H1 (cell line): Measurements from ENCODE around the gene WDR27. TPM values are rescaled to one million over a fixed set of nuclear protein-coding genes. Genes with fewer than 3 reads are reported as not detected.

Experiments
- polyA plus RNA-seq, 7 experiments: library from polyadenylated mRNA; depleted of rRNA in 3 of 7; stranded (reverse) in 5 of 7; unstranded in 2 of 7; fragments of >200 nt in 5 of 7; fragments of 200-250 nt in 2 of 7; gene quantifications; 1 replicate in 5 of 7; 2 replicates in 1 of 7; 4 replicates in 1 of 7; pipeline versions ENCODE4 v1.2.1 to v1.2.3, GENCODE V29; 2011 to 2013; ENCODE audit warnings: missing spikeins in 2 of 7, mixed read lengths in 2 of 7
- total RNA-seq: library from RNA; stranded (reverse); fragmentation: NEBNext Ultra II Directional; extraction: Animal tissue kit (Norgen Biotek cat#: 25700); gene quantifications from 2 replicates; pipeline ENCODE4 v1.2.1, GENCODE V29; 2021
- TF ChIP-seq, protein P1 (sequence below): fragments of 300-600 bp; sonication (generic); IDR thresholded peaks from 2 replicates; pipeline ENCODE4 v1.7.1; 2012; ENCODE audit warnings: low read length, moderate library complexity, mild to moderate bottlenecking, inconsistent platforms; ENCODE audit not compliant: insufficient replicate concordance

Gene WDR27
- total and polyA plus RNA-seq, 2 of the 8 experiments (the other 6 are each of a cell fraction or from before 2014, with no cell fraction given), result 53.6 to 68.6 TPM

DNA sequence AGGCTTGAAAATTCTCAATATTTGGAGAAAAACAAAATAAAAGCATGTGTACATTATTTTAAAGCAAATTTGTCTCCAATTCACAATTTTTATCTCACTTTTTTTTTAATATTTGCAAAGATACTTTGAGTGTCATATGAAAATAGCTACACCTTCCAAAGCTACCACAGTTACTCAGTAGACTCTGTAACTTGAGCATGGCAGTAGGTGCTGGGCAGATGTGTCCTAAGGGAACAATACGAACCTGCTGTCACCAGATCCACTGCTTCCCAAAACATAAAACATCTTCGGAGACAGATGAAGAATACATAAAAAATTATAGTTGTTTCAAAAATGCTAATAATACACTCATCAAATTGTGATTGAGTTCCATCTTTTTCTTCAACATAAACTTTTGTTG, 10.6 kb downstream of the WDR27 start (continued):
- TF ChIP-seq, protein P1, sequence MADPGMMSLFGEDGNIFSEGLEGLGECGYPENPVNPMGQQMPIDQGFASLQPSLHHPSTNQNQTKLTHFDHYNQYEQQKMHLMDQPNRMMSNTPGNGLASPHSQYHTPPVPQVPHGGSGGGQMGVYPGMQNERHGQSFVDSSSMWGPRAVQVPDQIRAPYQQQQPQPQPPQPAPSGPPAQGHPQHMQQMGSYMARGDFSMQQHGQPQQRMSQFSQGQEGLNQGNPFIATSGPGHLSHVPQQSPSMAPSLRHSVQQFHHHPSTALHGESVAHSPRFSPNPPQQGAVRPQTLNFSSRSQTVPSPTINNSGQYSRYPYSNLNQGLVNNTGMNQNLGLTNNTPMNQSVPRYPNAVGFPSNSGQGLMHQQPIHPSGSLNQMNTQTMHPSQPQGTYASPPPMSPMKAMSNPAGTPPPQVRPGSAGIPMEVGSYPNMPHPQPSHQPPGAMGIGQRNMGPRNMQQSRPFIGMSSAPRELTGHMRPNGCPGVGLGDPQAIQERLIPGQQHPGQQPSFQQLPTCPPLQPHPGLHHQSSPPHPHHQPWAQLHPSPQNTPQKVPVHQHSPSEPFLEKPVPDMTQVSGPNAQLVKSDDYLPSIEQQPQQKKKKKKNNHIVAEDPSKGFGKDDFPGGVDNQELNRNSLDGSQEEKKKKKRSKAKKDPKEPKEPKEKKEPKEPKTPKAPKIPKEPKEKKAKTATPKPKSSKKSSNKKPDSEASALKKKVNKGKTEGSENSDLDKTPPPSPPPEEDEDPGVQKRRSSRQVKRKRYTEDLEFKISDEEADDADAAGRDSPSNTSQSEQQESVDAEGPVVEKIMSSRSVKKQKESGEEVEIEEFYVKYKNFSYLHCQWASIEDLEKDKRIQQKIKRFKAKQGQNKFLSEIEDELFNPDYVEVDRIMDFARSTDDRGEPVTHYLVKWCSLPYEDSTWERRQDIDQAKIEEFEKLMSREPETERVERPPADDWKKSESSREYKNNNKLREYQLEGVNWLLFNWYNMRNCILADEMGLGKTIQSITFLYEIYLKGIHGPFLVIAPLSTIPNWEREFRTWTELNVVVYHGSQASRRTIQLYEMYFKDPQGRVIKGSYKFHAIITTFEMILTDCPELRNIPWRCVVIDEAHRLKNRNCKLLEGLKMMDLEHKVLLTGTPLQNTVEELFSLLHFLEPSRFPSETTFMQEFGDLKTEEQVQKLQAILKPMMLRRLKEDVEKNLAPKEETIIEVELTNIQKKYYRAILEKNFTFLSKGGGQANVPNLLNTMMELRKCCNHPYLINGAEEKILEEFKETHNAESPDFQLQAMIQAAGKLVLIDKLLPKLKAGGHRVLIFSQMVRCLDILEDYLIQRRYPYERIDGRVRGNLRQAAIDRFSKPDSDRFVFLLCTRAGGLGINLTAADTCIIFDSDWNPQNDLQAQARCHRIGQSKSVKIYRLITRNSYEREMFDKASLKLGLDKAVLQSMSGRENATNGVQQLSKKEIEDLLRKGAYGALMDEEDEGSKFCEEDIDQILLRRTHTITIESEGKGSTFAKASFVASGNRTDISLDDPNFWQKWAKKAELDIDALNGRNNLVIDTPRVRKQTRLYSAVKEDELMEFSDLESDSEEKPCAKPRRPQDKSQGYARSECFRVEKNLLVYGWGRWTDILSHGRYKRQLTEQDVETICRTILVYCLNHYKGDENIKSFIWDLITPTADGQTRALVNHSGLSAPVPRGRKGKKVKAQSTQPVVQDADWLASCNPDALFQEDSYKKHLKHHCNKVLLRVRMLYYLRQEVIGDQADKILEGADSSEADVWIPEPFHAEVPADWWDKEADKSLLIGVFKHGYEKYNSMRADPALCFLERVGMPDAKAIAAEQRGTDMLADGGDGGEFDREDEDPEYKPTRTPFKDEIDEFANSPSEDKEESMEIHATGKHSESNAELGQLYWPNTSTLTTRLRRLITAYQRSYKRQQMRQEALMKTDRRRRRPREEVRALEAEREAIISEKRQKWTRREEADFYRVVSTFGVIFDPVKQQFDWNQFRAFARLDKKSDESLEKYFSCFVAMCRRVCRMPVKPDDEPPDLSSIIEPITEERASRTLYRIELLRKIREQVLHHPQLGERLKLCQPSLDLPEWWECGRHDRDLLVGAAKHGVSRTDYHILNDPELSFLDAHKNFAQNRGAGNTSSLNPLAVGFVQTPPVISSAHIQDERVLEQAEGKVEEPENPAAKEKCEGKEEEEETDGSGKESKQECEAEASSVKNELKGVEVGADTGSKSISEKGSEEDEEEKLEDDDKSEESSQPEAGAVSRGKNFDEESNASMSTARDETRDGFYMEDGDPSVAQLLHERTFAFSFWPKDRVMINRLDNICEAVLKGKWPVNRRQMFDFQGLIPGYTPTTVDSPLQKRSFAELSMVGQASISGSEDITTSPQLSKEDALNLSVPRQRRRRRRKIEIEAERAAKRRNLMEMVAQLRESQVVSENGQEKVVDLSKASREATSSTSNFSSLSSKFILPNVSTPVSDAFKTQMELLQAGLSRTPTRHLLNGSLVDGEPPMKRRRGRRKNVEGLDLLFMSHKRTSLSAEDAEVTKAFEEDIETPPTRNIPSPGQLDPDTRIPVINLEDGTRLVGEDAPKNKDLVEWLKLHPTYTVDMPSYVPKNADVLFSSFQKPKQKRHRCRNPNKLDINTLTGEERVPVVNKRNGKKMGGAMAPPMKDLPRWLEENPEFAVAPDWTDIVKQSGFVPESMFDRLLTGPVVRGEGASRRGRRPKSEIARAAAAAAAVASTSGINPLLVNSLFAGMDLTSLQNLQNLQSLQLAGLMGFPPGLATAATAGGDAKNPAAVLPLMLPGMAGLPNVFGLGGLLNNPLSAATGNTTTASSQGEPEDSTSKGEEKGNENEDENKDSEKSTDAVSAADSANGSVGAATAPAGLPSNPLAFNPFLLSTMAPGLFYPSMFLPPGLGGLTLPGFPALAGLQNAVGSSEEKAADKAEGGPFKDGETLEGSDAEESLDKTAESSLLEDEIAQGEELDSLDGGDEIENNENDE, result no peak
- TF ChIP-seq, all 59 proteins: peak for 0
